Parathyroid adenoma (tissue), 2 donors: ENCODE measurements around the gene KLHDC8B.
A peak's percentile ranks its signal among the peaks of the same experiment; 100 is the strongest.

ENCODE experiments used
- H2AFZ ChIP-seq: fragments of 300-600 bp; sonication (generic); one replicate; pipeline ENCODE4 v1.7.0; 2017; ENCODE audit warnings: antibody characterized with exemption, mild to moderate bottlenecking
- H3K27ac ChIP-seq: fragments of 300-600 bp; sonication (generic); one replicate; pipeline ENCODE4 v1.7.0; 2017
- H3K27me3 ChIP-seq: fragments of 300-600 bp; sonication (generic); one replicate; pipeline ENCODE4 v1.7.0; 2017; ENCODE audit warnings: low read length; ENCODE audit not compliant: control insufficient read depth, insufficient read depth
- H3K36me3 ChIP-seq: fragments of 300-600 bp; sonication (generic); one replicate; pipeline ENCODE4 v1.7.0; 2017; ENCODE audit warnings: low read length; ENCODE audit not compliant: control insufficient read depth, insufficient read depth
- H3K4me1 ChIP-seq: fragments of 300-600 bp; sonication (generic); one replicate; pipeline ENCODE4 v1.7.0; 2017; ENCODE audit warnings: control low read depth
- H3K4me2 ChIP-seq: fragments of 300-600 bp; sonication (generic); one replicate; pipeline ENCODE4 v1.7.0; 2017; ENCODE audit warnings: low read length
- H3K4me3 ChIP-seq: fragments of 300-600 bp; sonication (generic); one replicate; pipeline ENCODE4 v1.7.0; 2017; ENCODE audit warnings: low read depth, low read length
- H3K79me2 ChIP-seq: fragments of 300-600 bp; sonication (generic); one replicate; pipeline ENCODE4 v1.7.0; 2017; ENCODE audit warnings: control low read depth
- H3K9ac ChIP-seq: fragments of 300-600 bp; sonication (generic); one replicate; pipeline ENCODE4 v1.7.0; 2017; ENCODE audit warnings: mild to moderate bottlenecking
- H3K9me3 ChIP-seq: fragments of 300-600 bp; sonication (generic); one replicate; pipeline ENCODE4 v1.7.0; 2017; ENCODE audit warnings: low read length; ENCODE audit not compliant: control insufficient read depth
- CTCF ChIP-seq: fragments of 300-600 bp; sonication (generic); IDR thresholded peaks from one replicate; pipeline ENCODE4 v1.7.0; 2017; ENCODE audit warnings: antibody characterized with exemption, mild to moderate bottlenecking
- donor health status: primary hyperparathyroidism.

KLHDC8B gene

GRCh38 chr3:49131576-49131975 is 39.8 kb upstream of the KLHDC8B start:
- Histone ChIP-seq H3K4me1 (peaks cover 15% of the 10 kb centered on the region), H3K4me3 (peak overlapping the region; percentile 73), H3K27ac (peak overlapping the region; percentile 90), H3K27me3 (no peaks in the 10 kb centered on the region), H2AFZ (no peak overlapping the region), H3K9me3 (no peaks in the 10 kb centered on the region), H3K79me2 (peaks cover 30% of the 10 kb centered on the region), H3K36me3 (no peaks in the 10 kb centered on the region), H3K9ac (no peak overlapping the region), H3K4me2 (peak overlapping the region; percentile 92)
- no peak for TF ChIP-seq CTCF

DNA sequence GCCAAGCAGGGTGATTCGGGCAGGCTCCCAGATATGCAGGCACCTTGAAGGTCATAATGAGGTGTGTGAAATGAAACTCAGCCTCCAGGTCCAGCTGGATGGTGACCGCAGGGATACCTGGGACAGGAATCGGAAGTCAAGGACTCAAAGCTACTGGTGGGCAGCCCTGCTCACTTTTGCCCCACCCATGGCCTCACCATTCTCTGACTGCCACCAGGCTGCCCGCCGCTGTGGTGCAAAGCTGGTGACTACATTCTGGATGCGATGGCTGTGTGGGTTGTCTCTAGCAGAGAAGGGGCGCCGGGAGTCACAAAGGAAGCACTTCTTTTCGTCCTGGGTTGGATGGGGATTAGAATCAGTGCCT is 39.3 kb upstream of the KLHDC8B start:
- Histone ChIP-seq H3K4me1 (peaks cover 15% of the 10 kb centered on the region), H3K27me3 (no peaks in the 10 kb centered on the region), H3K36me3 (no peaks in the 10 kb centered on the region), H3K4me2 (peak overlapping the region; percentile 92), H3K9ac (peak overlapping the region; percentile 5), H2AFZ (peak overlapping the region; percentile 96), H3K79me2 (peaks cover 30% of the 10 kb centered on the region), H3K9me3 (no peaks in the 10 kb centered on the region), H3K4me3 (peak overlapping the region; percentile 73), H3K27ac (peak overlapping the region; percentile 90)
- no peak for TF ChIP-seq CTCF

DNA sequence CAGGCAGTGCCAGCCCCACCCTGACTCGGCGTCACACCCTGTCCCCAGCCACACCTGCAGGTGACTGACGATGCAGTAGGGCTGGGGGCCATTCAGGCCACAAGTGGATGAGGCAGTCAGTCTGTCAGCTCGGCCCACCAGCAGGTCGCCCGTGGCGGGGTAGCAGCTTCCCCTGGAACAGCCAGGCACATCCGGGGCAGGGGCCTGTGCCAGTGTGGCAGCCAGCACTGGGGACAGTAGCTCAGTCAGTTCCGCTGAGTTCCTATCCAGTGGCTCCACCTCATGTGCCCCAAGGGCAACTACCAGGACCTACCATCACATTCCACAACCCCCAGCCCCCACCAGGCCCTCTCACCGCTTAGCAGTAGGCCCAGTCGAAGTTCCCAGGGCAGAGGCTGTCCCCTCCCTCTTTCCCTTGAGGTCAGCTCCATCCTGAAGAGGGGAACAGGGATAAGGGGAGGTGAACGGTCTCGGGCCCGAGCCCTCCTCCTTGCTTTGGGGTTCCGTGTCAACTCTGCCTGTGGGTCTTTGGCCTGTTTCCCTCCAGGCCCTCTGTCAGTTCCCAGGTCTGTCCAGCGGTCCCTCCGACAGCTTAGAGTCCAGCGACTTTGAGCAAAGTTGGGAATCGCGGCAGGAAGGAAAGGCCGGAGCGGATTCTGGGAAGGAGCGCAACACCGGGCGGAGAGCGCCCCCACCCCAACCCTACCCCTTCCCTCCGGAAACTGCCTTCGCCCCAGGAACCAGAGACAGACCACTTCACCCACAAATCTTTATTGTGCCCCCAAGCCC is 38.8 kb upstream of the KLHDC8B start, which contains the start of gene LAMB2:
LAMB2 (minus strand) TSS at position 614 of the 789 bp plus-strand sequence; CDS start at position 431, 183 bp downstream.
- no peaks in the 10 kb centered on the region for H3K36me3 ChIP-seq
- H3K27me3 ChIP-seq: no peaks in the 10 kb centered on the region
- peak within 1 kb of the TSS; percentile 90 for H3K27ac ChIP-seq
- H3K9ac ChIP-seq: peak within 1 kb of the TSS; percentile 5
- H3K4me1 ChIP-seq: peaks cover 15% of the 10 kb centered on the region
- H3K4me2 ChIP-seq: peak within 1 kb of the TSS; percentile 92
- peak within 1 kb of the TSS; percentile 96 for H2AFZ ChIP-seq
- no peak for TF ChIP-seq CTCF
- H3K9me3 ChIP-seq: no peaks in the 10 kb centered on the region
- peak within 1 kb of the TSS; percentile 73 for H3K4me3 ChIP-seq
- peaks cover 30% of the 10 kb centered on the region for H3K79me2 ChIP-seq

DNA sequence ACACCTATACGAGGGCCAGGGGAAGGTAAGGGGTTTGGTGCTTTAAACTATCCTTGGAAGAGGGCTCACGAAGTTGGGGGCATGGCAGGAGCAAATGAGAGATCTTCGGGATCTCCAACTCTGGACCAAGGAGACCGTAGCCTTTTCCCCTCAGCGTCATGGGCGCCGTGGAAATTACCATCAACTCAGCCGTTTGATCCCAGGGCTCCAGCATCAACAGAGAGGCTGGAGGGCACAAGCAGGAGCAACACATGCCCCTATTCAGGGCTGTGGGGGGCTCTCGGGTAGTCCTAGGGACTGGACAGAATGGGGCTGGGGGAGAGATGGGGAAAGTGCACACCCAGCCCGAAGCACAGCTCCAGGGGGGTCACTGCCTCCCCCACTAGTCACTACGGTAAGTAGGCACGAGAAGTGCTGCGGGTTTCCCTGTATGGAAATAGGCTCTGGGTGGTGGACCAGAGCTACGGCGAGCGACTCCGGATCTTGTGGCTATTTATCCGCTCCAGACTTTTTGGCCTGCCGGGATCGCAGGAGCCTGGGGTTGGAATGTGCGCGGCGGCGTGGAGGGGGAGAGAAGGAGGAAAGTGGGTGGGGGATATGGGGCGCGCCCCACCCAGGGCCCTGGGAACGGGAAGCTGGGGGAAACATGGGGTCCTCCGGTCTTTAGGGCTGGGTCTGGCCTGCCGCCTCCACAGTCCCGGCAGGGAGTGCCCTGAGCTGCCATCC is 38.0 kb upstream of the KLHDC8B start:
- no peaks in the 10 kb centered on the region for H3K36me3 ChIP-seq
- no peak for TF ChIP-seq CTCF
- H3K27ac ChIP-seq: peak overlapping the region; percentile 90
- no peaks in the 10 kb centered on the region for H3K27me3 ChIP-seq
- H3K79me2 ChIP-seq: peaks cover 28% of the 10 kb centered on the region
- peaks cover 15% of the 10 kb centered on the region for H3K4me1 ChIP-seq
- peak overlapping the region; percentile 96 for H2AFZ ChIP-seq
- H3K9ac ChIP-seq: peak overlapping the region; percentile 5
- peak overlapping the region; percentile 92 for H3K4me2 ChIP-seq
- peak overlapping the region; percentile 73 for H3K4me3 ChIP-seq
- no peaks in the 10 kb centered on the region for H3K9me3 ChIP-seq
